Keratinocyte (primary cell): ENCODE data around the gene RPP38. TPM values are rescaled to one million over a fixed set of nuclear protein-coding genes. Genes with fewer than 3 reads are reported as not detected.

ENCODE experiments used
- DNase-seq: peaks from one replicate; pipeline ENCODE4 v3.0.0-alpha.2; 2011; ENCODE audit warnings: low read depth, missing footprints, low spot score
- FAIRE-seq: peaks from 2 replicates; lab custom pipeline; 2011; peaks lifted over from hg19 to GRCh38; lab: Jason Lieb, UNC
- H2AFZ ChIP-seq: 2 replicates; pipeline ENCODE4 v1.6.0; 2012; ENCODE audit warnings: low read length, control low read depth, inconsistent platforms; ENCODE audit not compliant: control insufficient read depth
- H3K27ac ChIP-seq: 2 replicates; pipeline ENCODE4 v1.5.1; 2011; ENCODE audit warnings: low read length; ENCODE audit not compliant: control insufficient read depth, insufficient read depth
- H3K27me3 ChIP-seq: 3 replicates; pipeline ENCODE4 v1.6.0; 2011; ENCODE audit warnings: low read length; ENCODE audit not compliant: control insufficient read depth, insufficient read depth; ENCODE audit errors: extremely low read depth
- H3K36me3 ChIP-seq, 2 experiments: 2 replicates in 1 of 2; 3 replicates in 1 of 2; pipeline ENCODE4 v1.5.1; 2011; ENCODE audit warnings: low read length in 2 of 2, mild to moderate bottlenecking in 1 of 2; ENCODE audit not compliant: control insufficient read depth in 2 of 2, insufficient read depth in 2 of 2; ENCODE audit errors: extremely low read depth in 1 of 2
- H3K4me1 ChIP-seq: 3 replicates; pipeline ENCODE4 v1.5.1; 2011; ENCODE audit warnings: low read length; ENCODE audit not compliant: control insufficient read depth, insufficient read depth; ENCODE audit errors: extremely low read depth
- H3K4me2 ChIP-seq: 3 replicates; pipeline ENCODE4 v1.6.0; 2011; ENCODE audit warnings: low read depth, low read length; ENCODE audit not compliant: control insufficient read depth, insufficient read depth; ENCODE audit errors: extremely low read depth
- H3K4me3 ChIP-seq, 3 experiments: fragments of 200-600 bp in 1 of 3; sonication (generic) in 1 of 3; 2 replicates in 2 of 3; 3 replicates in 1 of 3; pipeline ENCODE4 v1.5.1; 2011 to 2016; ENCODE audit warnings: low read length in 3 of 3, mild to moderate bottlenecking in 3 of 3, control low read depth in 2 of 3, inconsistent platforms in 1 of 3, low read depth in 1 of 3, mixed read lengths in 1 of 3, mixed run types in 1 of 3, moderate library complexity in 1 of 3; ENCODE audit not compliant: control insufficient read depth in 2 of 3, insufficient read depth in 2 of 3; ENCODE audit errors: extremely low read depth in 1 of 3
- H3K79me2 ChIP-seq: 2 replicates; pipeline ENCODE4 v1.6.0; 2012; ENCODE audit warnings: low read length; ENCODE audit not compliant: control insufficient read depth, insufficient read depth
- H3K9ac ChIP-seq: 3 replicates; pipeline ENCODE4 v1.6.0; 2011; ENCODE audit warnings: low read length; ENCODE audit not compliant: control insufficient read depth, insufficient read depth; ENCODE audit errors: extremely low read depth
- H3K9me1 ChIP-seq: 3 replicates; pipeline ENCODE4 v1.6.0; 2011; ENCODE audit warnings: low read length; ENCODE audit not compliant: control insufficient read depth, insufficient read depth; ENCODE audit errors: extremely low read depth
- H3K9me3 ChIP-seq: 2 replicates; pipeline ENCODE4 v1.5.1; 2012; ENCODE audit warnings: low read depth, low read length; ENCODE audit not compliant: control insufficient read depth
- H4K20me1 ChIP-seq: 3 replicates; pipeline ENCODE4 v1.6.0; 2011; ENCODE audit warnings: low read length; ENCODE audit not compliant: control insufficient read depth, insufficient read depth; ENCODE audit errors: extremely low read depth
- CTCF ChIP-seq, 3 experiments: IDR thresholded peaks in 1 of 3; conservative IDR thresholded peaks in 1 of 3; optimal IDR thresholded peaks in 1 of 3; 2 replicates in 2 of 3; 3 replicates in 1 of 3; pipeline versions ENCODE3 to v1.5.1; 2011; ENCODE audit warnings: low read length in 3 of 3, mild to moderate bottlenecking in 3 of 3, moderate library complexity in 2 of 3, control low read depth in 1 of 3, inconsistent platforms in 1 of 3; ENCODE audit not compliant: insufficient read depth in 2 of 3; ENCODE audit errors: extremely low read depth in 1 of 3
- EZH2 ChIP-seq: IDR thresholded peaks from one replicate; pipeline ENCODE4 v1.6.1; 2012; ENCODE audit warnings: inconsistent platforms, mild to moderate bottlenecking, low read length, moderate library complexity
- dilution Hi-C: fragments of 300-500 bp; cut with MboI; formaldehyde crosslinking; loops from one replicate; pipeline ENCODE4 v1.7.0; 2020; ENCODE audit warnings: low sequenced_read_pairs; ENCODE audit not compliant: extremely low pct_ligation_motif_present
- polyA plus RNA-seq, 5 experiments: library from polyadenylated mRNA; depleted of rRNA in 3 of 5; stranded (reverse) in 3 of 5; stranded (forward) in 1 of 5; unstranded in 1 of 5; fragments of >200 nt; gene quantifications; 1 replicate in 1 of 5; 2 replicates in 3 of 5; 3 replicates in 1 of 5; pipeline versions ENCODE4 v1.2.1 to v1.2.3, GENCODE V29; 2011 to 2012; ENCODE audit warnings: missing spikeins in 2 of 5, low read depth in 1 of 5, low replicate concordance in 1 of 5

RPP38 gene
- polyA plus RNA-seq, 1 donor (not counting 4 experiments of a cell fraction or from before 2014, with no cell fraction given) = 32.4 TPM

GRCh38 chr10:15136129-15137035 lies 39.2 kb downstream of the RPP38 start:
- H3K9me1 ChIP-seq = no peaks in the 10 kb centered on the region
- TF ChIP-seq CTCF (optimal IDR thresholded peaks at IDR 0.05 in 1 of 3, IDR thresholded peaks at IDR 0.05 in 1 of 3, conservative IDR thresholded peaks at IDR 0.05 in 1 of 3; ENCODE audit: extremely low read depth in 1 of 3, insufficient read depth in 2 of 3, low read length in 3 of 3) (no peak), EZH2 (no peak)
- no peak overlapping the region for H3K4me2 ChIP-seq
- no peak overlapping the region for H3K4me3 ChIP-seq
- H3K9me3 ChIP-seq = no peaks in the 10 kb centered on the region
- no peak overlapping the region for H3K27ac ChIP-seq
- H4K20me1 ChIP-seq = no peaks in the 10 kb centered on the region
- H3K9ac ChIP-seq = no peak overlapping the region
- DNase-seq = no peak
- H3K79me2 ChIP-seq = no peaks in the 10 kb centered on the region
- H3K4me1 ChIP-seq = no peaks in the 10 kb centered on the region
- no peaks in the 10 kb centered on the region for H3K27me3 ChIP-seq
- dilution Hi-C loops = no loop called here
- no peak for FAIRE-seq
- H3K36me3 ChIP-seq = peaks cover 11 to 19% of the 10 kb centered on the region in 2 experiments
- H2AFZ ChIP-seq = no peak overlapping the region

- dilution Hi-C loops = no loop called here
- no peak overlapping the region for H2AFZ ChIP-seq
- no peaks in the 10 kb centered on the region for H3K27me3 ChIP-seq
- no peak overlapping the region for H3K27ac ChIP-seq
- no peaks in the 10 kb centered on the region for H3K9me3 ChIP-seq
- FAIRE-seq (no peak), DNase-seq (no peak)
- no peak overlapping the region for H3K4me3 ChIP-seq
- H4K20me1 ChIP-seq = no peaks in the 10 kb centered on the region
- H3K9ac ChIP-seq = no peak overlapping the region
- H3K79me2 ChIP-seq = no peaks in the 10 kb centered on the region
- TF ChIP-seq CTCF (optimal IDR thresholded peaks at IDR 0.05 in 1 of 3, IDR thresholded peaks at IDR 0.05 in 1 of 3, conservative IDR thresholded peaks at IDR 0.05 in 1 of 3; ENCODE audit: extremely low read depth in 1 of 3, insufficient read depth in 2 of 3, low read length in 3 of 3) (no peak), EZH2 (no peak)
- H3K4me2 ChIP-seq = no peak overlapping the region
- H3K36me3 ChIP-seq = peaks cover 9 to 19% of the 10 kb centered on the region in 2 experiments
- H3K9me1 ChIP-seq = no peaks in the 10 kb centered on the region
- H3K4me1 ChIP-seq = no peaks in the 10 kb centered on the region
These were observed 39.8 kb downstream of the RPP38 start for GRCh38 chr10:15137036-15137359.
